ENCODE data around the gene SEC14L6.
"Not testable (repeated sequence)": the region's sequence is repeated elsewhere in the genome, so short reads cannot be mapped to it uniquely, and the experiment has no call there.

The SEC14L6 gene

GRCh38 chr22:30541961-30542810 lies 4.4 kb downstream of the SEC14L6 start:
- peak overlapping the region; percentile 21 for H3K4me3 ChIP-seq (ENCODE audit: low read depth, low read length)
- DNase-seq (ENCODE audit: low read depth) = no peak

GRCh38 chr22:30541511-30541910 lies 5.0 kb downstream of the SEC14L6 start:
- not testable (repeated sequence) for H3K4me3 ChIP-seq (ENCODE audit: low read depth, low read length); DNase-seq (ENCODE audit: low read depth)

- DNase-seq (ENCODE audit: low read depth) = no peak
- H3K4me3 ChIP-seq (ENCODE audit: low read depth, low read length) = no peak overlapping the region
These were observed 7.2 kb downstream of the SEC14L6 start for GRCh38 chr22:30539368-30539767.

- H3K4me3 ChIP-seq (ENCODE audit: low read depth, low read length) = no peak overlapping the region
- DNase-seq (ENCODE audit: low read depth) = no peak
These were observed 8.3 kb downstream of the SEC14L6 start for GRCh38 chr22:30538280-30538679.

- DNase-seq (ENCODE audit: low read depth) = no peak
- no peak overlapping the region for H3K4me3 ChIP-seq (ENCODE audit: low read depth, low read length)
These were observed 9.3 kb downstream of the SEC14L6 start for GRCh38 chr22:30537083-30537731.

- no peak for DNase-seq (ENCODE audit: low read depth)
- H3K4me3 ChIP-seq (ENCODE audit: low read depth, low read length) = no peak overlapping the region
These were observed 11.4 kb downstream of the SEC14L6 start for GRCh38 chr22:30535182-30535581.

GRCh38 chr22:30531651-30532608 lies 14.6 kb downstream of the SEC14L6 start:
- no peak overlapping the region for H3K4me3 ChIP-seq (ENCODE audit: low read depth, low read length)
- no peak for DNase-seq (ENCODE audit: low read depth)

- no peak for DNase-seq (ENCODE audit: low read depth)
- no peak overlapping the region for H3K4me3 ChIP-seq (ENCODE audit: low read depth, low read length)
These were observed 19.9 kb downstream of the SEC14L6 start for GRCh38 chr22:30526656-30527055.

GRCh38 chr22:30523646-30524489 lies 22.7 kb downstream of the SEC14L6 start:
- DNase-seq (ENCODE audit: low read depth) = no peak

GRCh38 chr22:30521368-30522156 lies 25.0 kb downstream of the SEC14L6 start:
- no peak for DNase-seq (ENCODE audit: low read depth)
- H3K4me3 ChIP-seq (ENCODE audit: low read depth, low read length) = no peak overlapping the region

More at GRCh38 chr22:30523646-30524489, 22.7 kb downstream of the SEC14L6 start:
- H3K4me3 ChIP-seq (ENCODE audit: low read depth, low read length) = no peak overlapping the region

- H3K4me3 ChIP-seq (ENCODE audit: low read depth, low read length) = no peak overlapping the region
- no peak for DNase-seq (ENCODE audit: low read depth)
These were observed 26.6 kb downstream of the SEC14L6 start for GRCh38 chr22:30519842-30520425.

- H3K4me3 ChIP-seq (ENCODE audit: low read depth, low read length) = no peak overlapping the region
- no peak for DNase-seq (ENCODE audit: low read depth)
These were observed 29.8 kb downstream of the SEC14L6 start for GRCh38 chr22:30516731-30517130.

- H3K4me3 ChIP-seq (ENCODE audit: low read depth, low read length) = no peak overlapping the region
- DNase-seq (ENCODE audit: low read depth) = no peak
These were observed 30.3 kb downstream of the SEC14L6 start for GRCh38 chr22:30516273-30516672.

GRCh38 chr22:30514252-30514651 lies 32.3 kb downstream of the SEC14L6 start:
- no peak overlapping the region for H3K4me3 ChIP-seq (ENCODE audit: low read depth, low read length)
- DNase-seq (ENCODE audit: low read depth) = no peak

- no peak overlapping the region for H3K4me3 ChIP-seq (ENCODE audit: low read depth, low read length)
- DNase-seq (ENCODE audit: low read depth) = no peak
These were observed 33.1 kb downstream of the SEC14L6 start for GRCh38 chr22:30513462-30513861.

- no peak for DNase-seq (ENCODE audit: low read depth)
- H3K4me3 ChIP-seq (ENCODE audit: low read depth, low read length) = no peak overlapping the region
These were observed 34.6 kb downstream of the SEC14L6 start for GRCh38 chr22:30511911-30512310.

GRCh38 chr22:30511109-30511508 lies 35.4 kb downstream of the SEC14L6 start:
- no peak for DNase-seq (ENCODE audit: low read depth)
- no peak overlapping the region for H3K4me3 ChIP-seq (ENCODE audit: low read depth, low read length)

GRCh38 chr22:30508216-30508615 lies 38.3 kb downstream of the SEC14L6 start:
- no peak overlapping the region for H3K4me3 ChIP-seq (ENCODE audit: low read depth, low read length)
- DNase-seq (ENCODE audit: low read depth) = no peak

All from skeletal muscle cell (primary cell).